ENCODE results near the gene SPG7.
"Not testable (repeated sequence)": the region's sequence is repeated elsewhere in the genome, so short reads cannot be mapped to it uniquely, and the experiment has no call there.

Gene SPG7

DNA sequence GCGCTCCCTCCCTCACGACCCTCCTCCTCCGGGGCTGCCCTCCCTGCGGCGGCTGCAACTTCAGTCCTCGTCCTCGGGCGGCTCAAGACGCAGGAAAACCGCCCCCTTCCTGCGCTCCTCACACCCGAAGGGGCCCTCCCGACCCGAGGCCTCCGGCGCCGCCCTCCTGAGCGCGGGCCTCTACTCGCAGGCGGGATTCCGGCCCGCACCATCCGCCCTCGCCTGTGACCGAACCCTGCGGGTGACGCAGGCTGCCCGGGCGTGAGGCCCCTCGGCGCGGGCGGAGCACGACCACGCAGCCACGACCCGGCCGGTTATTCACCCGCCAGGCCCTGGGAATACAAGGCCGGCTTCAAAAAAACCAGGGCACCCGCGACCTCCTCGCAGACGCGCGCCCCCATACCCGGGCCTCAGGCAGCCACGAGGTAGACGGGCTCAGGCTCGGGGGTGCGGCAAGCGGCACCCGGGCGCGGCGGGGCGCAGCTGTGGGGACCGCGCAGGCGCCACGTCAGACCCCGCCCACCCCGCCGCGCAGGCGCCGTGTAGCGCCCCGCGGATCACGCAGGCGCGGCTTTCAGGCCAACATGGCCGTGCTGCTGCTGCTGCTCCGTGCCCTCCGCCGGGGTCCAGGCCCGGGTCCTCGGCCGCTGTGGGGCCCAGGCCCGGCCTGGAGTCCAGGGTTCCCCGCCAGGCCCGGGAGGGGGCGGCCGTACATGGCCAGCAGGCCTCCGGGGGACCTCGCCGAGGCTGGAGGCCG, at the start of gene SPG7:
SPG7 (plus strand) TSS at position 570 of the 757 bp plus-strand sequence; CDS start at position 585, 15 bp downstream.
- TF ChIP-seq, protein P1, sequence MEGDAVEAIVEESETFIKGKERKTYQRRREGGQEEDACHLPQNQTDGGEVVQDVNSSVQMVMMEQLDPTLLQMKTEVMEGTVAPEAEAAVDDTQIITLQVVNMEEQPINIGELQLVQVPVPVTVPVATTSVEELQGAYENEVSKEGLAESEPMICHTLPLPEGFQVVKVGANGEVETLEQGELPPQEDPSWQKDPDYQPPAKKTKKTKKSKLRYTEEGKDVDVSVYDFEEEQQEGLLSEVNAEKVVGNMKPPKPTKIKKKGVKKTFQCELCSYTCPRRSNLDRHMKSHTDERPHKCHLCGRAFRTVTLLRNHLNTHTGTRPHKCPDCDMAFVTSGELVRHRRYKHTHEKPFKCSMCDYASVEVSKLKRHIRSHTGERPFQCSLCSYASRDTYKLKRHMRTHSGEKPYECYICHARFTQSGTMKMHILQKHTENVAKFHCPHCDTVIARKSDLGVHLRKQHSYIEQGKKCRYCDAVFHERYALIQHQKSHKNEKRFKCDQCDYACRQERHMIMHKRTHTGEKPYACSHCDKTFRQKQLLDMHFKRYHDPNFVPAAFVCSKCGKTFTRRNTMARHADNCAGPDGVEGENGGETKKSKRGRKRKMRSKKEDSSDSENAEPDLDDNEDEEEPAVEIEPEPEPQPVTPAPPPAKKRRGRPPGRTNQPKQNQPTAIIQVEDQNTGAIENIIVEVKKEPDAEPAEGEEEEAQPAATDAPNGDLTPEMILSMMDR (IDR thresholded peaks at IDR 0.05; ENCODE audit: control extremely low read depth, extremely low read depth, low read depth, missing control alignments) = no peak
- ChIA-PET POLR2A (interaction anchor here (0.5 to 1.0 kb wide), 4 partner anchors 10 to 366 kb away, joined by 3 to 8 read pairs (median 4); no protein-coding TSS in a partner anchor), CTCF (interaction anchor here (0.6 to 1.9 kb wide), 16 partner anchors 10 to 353 kb away, joined by 3 to 5 read pairs (median 3); partner anchors contain the start of gene ZNF778)
- peak; percentile 98 for DNase-seq (ENCODE audit: extremely low spot score)

- ChIA-PET CTCF (interaction anchor here (1.6 kb wide), 1 partner anchor 14 kb away, joined by 4 read pairs; no protein-coding TSS in a partner anchor), POLR2A (interaction anchor here (0.7 kb wide), 1 partner anchor 477 kb away, joined by 3 read pairs; no protein-coding TSS in a partner anchor)
- TF ChIP-seq, protein P1 (IDR thresholded peaks at IDR 0.05; ENCODE audit: control extremely low read depth, extremely low read depth, low read depth, missing control alignments) = no peak
- DNase-seq (ENCODE audit: extremely low spot score) = no peak
Observed at GRCh38 chr16:89458551-89458950, 49.7 kb upstream of the SPG7 start.

- DNase-seq (ENCODE audit: extremely low spot score) = no peak
- TF ChIP-seq, protein P1 (IDR thresholded peaks at IDR 0.05; ENCODE audit: control extremely low read depth, extremely low read depth, low read depth, missing control alignments) = no peak
- POLR2A ChIA-PET = no interaction called here
Observed at GRCh38 chr16:89458967-89459366, 49.2 kb upstream of the SPG7 start.

GRCh38 chr16:89460556-89460955, 47.6 kb upstream of the SPG7 start:
- no peak for DNase-seq (ENCODE audit: extremely low spot score)
- CTCF ChIA-PET = interaction anchor here (1.2 to 1.9 kb wide), 3 partner anchors 18 to 41 kb away, joined by 3 to 5 read pairs (median 4); no protein-coding TSS in a partner anchor
- TF ChIP-seq, protein P1 (IDR thresholded peaks at IDR 0.05; ENCODE audit: control extremely low read depth, extremely low read depth, low read depth, missing control alignments) = no peak
- POLR2A ChIA-PET = interaction anchor here (1.0 kb wide), 1 partner anchor 16 kb away, joined by 3 read pairs; no protein-coding TSS in a partner anchor

More at GRCh38 chr16:89458967-89459366, 49.2 kb upstream of the SPG7 start:
- CTCF ChIA-PET = interaction anchor here (1.3 kb wide), 1 partner anchor 36 kb away, joined by 4 read pairs; no protein-coding TSS in a partner anchor

DNA sequence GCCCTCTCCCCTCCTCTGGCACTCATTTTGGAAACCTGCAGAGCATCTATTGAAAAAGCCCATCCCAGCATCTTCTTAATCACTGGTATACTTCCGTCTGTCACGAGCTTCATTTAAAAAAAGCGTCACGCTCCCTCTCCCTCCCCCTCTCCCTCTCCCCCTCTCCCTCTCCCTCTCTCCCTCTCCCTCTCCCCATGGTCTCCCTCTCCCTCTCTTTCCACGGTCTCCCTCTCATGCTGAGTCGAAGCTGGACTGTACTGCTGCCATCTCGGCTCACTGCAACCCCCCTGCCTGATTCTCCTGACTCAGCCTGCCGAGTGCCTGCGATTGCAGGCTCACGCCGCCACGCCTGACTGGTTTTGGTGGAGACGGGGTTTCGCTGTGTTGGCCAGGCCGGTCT, 46.3 kb upstream of the SPG7 start:
- CTCF ChIA-PET = interaction anchor here (0.8 to 1.9 kb wide), 2 partner anchors 8 to 42 kb away, joined by 3 to 4 read pairs; no protein-coding TSS in a partner anchor
- POLR2A ChIA-PET; DNase-seq (ENCODE audit: extremely low spot score): not testable (repeated sequence)

DNA sequence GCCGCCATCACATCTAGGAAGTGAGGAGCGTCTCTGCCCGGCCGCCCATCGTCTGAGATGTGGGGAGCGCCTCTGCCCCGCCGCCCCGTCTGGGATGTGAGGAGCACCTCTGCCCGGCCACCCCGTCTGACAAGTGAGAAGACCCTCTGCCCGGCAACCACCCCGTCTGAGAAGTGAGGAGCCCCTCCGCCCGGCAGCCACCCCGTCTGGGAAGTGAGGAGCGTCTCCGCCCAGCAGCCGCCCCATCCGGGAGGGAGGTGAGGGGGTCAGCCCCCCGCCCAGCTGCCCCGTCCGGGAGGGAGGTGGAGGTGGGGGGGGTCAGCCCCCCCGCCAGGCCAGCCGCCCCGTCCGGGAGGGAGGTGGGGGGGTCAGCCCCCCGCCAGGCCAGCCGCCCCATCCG, 45.6 kb upstream of the SPG7 start:
- DNase-seq (ENCODE audit: extremely low spot score); POLR2A ChIA-PET; CTCF ChIA-PET: not testable (repeated sequence)

DNA sequence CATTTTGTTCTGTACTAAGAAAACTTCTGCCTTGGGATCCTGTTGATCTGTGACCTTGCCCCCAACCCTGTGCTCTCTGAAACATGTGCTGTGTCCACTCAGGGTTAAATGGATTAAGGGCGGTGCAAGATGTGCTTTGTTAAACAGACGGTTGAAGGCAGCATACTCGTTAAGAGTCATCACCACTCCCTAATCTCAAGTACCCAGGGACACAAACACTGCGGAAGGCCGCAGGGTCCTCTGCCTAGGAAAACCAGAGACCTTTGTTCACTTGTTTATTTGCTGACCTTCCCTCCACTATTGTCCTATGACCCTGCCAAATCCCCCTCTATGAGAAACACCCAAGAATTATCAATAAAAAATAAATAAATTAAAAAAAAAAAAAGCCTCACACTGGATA, 44.9 kb upstream of the SPG7 start:
- CTCF ChIA-PET; DNase-seq (ENCODE audit: extremely low spot score); POLR2A ChIA-PET: not testable (repeated sequence)

DNA sequence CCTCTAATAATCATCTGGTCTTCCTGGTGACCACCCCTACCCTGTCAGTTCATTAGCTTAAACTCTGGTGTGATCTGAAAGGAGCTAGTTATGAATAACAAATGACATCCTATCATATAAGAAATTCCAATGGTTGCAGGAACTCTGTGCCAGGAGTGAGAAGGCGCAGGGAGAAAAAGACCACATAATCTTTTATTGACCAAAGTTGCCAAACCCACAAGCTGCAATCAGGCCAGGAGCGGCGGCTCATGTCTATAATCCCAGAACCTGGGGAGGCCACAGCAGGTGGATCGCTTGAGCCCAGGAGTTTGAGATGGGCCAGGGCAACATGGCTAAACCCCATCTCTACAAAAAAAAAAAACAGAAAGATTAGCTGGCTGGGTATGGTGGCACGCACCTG, 41.3 kb upstream of the SPG7 start:
- no peak for DNase-seq (ENCODE audit: extremely low spot score)
- ChIA-PET CTCF (interaction anchor here (1.0 to 2.3 kb wide), 6 partner anchors 10 to 95 kb away, joined by 3 to 7 read pairs (median 5); no protein-coding TSS in a partner anchor), POLR2A (interaction anchor here (2.4 kb wide), 1 partner anchor 10 kb away, joined by 9 read pairs; no protein-coding TSS in a partner anchor)
- TF ChIP-seq, protein P1 (IDR thresholded peaks at IDR 0.05; ENCODE audit: control extremely low read depth, extremely low read depth, low read depth, missing control alignments) = no peak
